GM12872 (cell line): ENCODE results near the gene LFNG.

Experiments
- CTCF ChIP-seq: IDR thresholded peaks from 3 replicates; pipeline ENCODE4 v1.5.1; 2011; ENCODE audit warnings: low read depth, mild to moderate bottlenecking, low read length, moderate library complexity; ENCODE audit not compliant: insufficient read depth

The LFNG gene

GRCh38 chr7:2519119-2519930 lies at the start of gene LFNG:
Gene LFNG (plus strand): TSS chr7:2519774. CDS start chr7:2519862, 88 bp downstream.
- no peak for TF ChIP-seq CTCF

GRCh38 chr7:2470204-2471021 lies 49.2 kb upstream of the LFNG start:
- TF ChIP-seq CTCF, result no peak

GRCh38 chr7:2471022-2471329 lies 48.6 kb upstream of the LFNG start:
- no peak for TF ChIP-seq CTCF

- TF ChIP-seq CTCF, result no peak
These were observed 48.2 kb upstream of the LFNG start for GRCh38 chr7:2471396-2471795.

- no peak for TF ChIP-seq CTCF
These were observed 46.8 kb upstream of the LFNG start for GRCh38 chr7:2472739-2473138.

- no peak for TF ChIP-seq CTCF
These were observed 45.9 kb upstream of the LFNG start for GRCh38 chr7:2473496-2474180.

GRCh38 chr7:2474224-2474623 lies 45.4 kb upstream of the LFNG start:
- no peak for TF ChIP-seq CTCF
